DMS53 (cell line): ENCODE results near the gene RPE.

ENCODE experiments used
- DNase-seq: peaks from one replicate; lab custom pipeline; 2025; lab: John Stamatoyannopoulos, UW

Gene RPE

DNA sequence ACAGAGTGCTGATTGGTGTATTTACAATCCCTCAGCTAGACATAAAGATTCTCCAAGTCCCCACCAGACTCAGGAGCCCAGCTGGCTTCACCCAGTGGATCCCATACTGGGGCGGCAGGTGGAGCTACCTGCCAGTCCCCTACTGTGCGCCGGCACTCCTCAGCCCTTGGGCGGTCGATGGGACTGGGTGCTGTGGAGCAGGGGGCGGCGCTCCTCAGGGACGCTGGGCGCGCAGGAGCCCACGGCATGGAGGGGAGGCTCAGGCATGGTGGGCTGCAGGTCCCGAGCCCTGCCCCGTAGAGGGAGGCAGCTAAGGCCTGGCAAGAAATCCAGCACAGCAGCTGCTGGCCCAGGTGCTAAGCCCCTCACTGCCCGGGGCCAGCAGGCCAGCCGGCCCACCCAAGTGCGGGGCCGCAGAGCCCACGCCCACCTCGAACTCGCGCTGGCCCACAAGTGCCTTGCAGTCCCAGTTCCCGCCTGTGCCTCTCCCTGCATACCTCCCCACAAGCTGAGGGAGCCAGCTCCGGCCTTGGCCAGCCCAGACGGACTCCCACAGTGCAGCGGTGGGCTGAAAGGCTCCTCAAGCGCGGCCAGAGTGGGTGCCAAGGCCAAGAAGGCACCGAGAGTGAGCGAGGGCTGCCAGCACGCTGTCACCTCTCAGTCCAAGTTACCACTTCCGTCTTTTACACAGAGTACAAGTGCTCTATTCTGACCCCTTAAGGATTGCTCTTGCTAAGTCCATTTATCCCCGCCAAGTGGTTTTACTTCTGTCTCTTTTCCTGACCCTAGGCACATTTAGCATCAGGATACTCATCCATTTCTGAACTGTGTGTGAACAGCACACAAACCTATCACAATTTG is 1.7 kb upstream of the RPE start:
- DNase-seq: no peak

DNA sequence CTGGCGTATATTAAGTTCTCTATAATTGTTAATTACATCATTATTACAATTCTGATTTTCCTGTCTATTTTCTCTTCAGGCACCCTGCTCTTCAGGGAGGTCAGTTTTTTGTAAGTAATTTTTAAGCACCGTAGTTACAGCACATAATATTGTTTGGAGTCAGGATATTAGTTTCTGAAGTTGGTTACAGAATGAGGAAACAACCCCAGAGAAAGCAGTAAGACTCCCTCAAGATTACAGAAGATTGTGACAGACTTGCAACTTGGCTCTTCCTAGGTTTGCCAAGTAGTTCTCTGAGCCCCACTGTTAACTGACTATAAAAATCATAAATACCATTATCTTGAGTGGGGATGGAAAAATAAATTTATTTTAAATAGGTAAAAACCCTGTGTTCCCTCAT is 921 bp downstream of the RPE start:
- DNase-seq: no peak

DNA sequence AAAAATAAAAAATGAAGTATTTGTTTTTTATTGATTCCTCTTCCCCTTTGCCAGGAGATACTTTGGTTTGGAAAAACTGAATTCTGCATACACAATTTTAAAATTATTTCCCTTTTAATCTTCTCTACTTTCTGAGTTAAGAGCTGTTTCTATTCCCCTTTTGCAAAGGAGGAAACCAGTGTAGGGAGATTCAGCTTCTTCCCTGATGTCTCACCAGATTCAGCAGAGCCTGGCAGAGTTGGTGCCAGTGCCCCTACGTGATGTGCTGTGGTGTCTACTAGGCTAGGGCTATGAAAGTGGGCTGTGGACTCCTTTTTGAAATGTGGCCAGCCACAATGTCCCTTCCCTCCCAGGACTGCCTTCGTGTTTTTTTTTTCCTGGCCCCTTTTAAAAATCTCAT is 2.4 kb downstream of the RPE start:
- DNase-seq: no peak

DNA sequence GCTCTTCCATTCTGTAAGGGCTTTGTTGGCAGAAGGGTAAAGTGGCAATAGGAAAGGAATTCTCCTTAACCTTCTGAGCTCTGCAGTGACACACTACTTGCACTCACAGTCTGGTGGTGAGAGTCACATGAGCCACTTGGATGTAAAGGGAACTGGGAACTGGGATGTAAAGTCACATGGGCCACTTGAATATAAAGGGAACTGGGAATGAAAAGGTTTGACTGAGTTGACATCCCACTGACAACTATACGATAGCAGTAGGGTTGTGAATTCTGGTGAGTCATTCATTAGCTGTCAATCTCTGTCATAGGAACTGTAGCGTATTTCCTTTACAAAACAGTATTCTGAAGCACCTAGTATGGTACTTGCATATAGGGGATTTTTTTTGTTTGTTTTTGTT is 5.5 kb downstream of the RPE start:
- peak; percentile 9 for DNase-seq

DNA sequence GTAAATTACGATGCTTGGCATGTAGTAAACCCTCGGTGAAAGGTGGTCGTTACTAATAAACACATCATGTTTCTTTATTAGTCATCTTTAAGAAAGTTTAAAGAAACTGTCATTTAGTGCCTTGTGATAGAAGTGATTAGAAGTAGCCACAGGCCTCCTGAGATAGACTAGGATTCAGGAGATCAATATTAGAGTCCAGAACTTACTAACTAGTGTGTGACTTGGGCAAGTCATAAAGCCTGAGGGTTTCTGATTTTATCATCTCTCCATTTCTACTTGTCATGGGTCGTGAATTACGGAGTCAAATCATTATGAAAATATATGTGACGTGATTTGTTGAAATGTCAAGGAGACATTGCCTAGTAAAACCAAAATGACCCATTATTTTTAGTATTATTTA is 6.7 kb downstream of the RPE start:
- DNase-seq: no peak

DNA sequence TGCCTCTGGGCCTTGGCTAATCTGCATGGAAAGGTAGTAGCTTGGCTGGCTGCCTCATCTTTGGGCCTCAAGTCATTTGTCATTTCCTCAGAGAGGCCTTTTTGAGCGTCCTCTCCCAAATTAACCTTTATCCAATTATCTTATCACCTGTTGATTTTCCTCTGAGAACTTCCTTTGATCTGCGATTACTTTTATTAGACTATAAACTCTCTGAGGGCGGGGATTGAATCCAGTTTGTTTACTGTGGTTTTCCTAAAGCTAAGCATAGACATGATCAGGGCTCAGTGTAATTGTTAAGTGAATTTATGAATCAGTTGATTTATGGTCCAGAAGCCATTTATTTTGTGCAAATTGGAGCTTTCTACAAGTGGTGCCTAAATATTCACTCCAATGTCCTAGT is 7.5 kb downstream of the RPE start:
- DNase-seq: no peak

DNA sequence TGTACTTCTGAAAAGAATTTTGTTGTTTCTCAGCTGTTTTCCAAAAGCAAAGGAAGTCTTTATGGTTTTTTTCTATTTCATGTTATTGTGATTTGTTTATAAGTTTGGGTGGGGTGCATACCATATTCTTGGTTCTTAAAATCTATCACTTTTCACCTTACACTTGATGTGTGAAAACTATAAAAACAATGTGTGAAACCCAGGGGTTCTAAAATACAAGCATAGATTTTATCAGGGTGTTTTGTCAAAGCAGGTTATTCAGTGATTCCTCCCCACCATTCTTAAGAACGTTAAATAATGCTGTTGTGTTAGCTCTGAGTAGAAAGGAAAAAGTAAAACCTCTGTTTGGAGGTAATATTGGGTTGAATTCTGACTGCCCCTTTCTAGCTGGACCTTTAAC is 17.7 kb downstream of the RPE start:
- no peak for DNase-seq

DNA sequence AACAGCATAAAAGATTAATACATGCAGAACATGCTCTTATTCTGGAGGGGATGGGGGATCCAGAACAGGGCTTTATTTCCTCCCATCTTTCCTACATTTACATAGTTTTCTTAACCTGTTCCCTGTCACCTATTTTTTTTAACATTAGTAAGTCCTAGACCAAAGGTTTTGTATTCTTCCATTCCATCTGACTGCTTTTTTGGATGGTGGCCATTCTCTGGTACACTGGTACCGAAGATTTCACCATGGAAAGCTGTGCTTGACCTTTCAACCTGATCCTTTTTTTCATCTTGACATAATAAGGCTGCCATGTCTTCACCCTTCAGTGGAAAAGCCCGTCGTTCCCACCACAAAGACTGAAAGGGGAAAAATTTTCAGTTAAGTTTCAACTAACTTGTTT is 20.4 kb downstream of the RPE start:
- no peak for DNase-seq

DNA sequence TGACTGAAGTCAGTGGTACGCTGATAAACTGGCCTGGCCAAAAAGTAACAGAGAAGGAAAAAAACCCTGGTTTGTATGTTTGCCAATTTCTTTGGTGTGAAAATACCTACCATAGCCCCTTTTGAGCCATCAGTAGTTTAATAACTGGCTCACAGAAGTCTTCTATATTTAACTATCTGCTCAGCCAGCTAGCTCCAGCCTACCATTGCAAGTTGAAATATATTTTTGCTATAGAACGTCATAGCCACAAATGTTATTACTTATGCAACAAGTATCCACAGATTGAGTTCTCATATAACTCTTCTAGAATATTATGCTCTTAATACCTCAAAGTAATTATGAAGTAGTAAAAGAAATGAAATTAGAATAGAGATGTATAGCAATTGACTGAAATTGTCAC is 25.2 kb downstream of the RPE start:
- no peak for DNase-seq

DNA sequence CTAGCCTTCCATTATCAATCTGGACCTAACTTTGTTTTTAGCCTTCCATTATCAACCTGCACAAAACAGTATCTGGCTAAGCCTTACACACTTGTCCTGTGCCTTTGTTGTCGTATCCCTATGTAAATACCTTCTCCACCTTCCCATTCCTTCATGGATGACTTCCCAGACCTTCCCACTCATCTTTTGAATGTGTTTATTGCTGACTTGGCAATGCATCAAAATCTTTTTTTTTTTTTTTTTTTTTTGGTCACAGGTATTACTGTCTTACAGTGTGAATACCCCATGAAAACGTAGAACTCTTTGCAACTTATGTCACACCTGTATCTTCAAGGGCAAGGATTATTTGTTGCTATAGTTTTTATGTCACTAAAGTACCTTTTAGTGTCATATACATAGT is 25.7 kb downstream of the RPE start:
- peak; percentile 67 for DNase-seq

DNA sequence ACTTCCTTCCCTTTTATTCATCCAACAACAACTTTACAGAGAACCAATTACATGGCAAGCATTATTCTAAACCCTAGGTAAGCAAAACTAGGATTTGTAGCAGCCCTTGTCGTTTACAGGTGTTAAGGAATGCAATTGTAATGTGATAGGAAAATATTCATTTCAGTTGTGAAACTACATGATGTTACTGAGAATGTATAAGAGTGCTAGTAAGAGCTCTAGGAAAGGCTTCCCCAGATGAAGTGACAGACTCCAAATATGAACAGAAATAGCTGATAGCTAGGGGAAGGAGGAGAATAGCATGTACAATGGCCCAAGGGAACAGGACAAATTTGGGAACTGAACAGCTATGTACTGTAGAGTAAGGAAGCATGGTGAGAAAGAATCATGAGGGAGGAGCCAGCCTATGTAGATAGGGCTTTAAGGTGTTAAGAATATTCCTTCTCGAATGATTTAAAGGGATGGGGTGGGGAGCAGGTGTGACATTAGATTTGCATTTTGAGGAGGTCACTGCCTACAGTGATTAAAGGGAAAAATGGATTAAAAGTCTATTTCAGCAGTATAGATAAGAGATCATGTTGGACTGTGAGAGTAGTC is 31.7 kb downstream of the RPE start:
- no peak for DNase-seq

DNA sequence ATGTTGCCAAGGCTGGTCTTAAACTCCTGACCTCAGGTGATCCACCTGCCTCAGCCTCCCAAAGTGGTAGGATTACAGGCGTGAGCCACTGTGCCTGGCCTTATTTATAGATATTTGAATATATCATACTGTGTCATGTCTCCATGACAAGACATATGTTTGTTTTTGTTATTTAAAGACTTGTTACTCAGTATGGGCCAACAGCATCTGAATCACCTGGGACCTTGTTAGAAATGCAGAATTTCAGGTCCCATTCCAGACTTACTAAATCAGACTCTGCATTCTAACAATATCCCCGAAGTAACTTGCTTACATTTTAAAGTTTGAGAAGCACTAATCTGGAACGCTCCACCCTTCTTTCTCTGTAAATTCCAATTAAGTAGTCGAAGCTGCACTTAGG is 33.2 kb downstream of the RPE start:
- DNase-seq: no peak

DNA sequence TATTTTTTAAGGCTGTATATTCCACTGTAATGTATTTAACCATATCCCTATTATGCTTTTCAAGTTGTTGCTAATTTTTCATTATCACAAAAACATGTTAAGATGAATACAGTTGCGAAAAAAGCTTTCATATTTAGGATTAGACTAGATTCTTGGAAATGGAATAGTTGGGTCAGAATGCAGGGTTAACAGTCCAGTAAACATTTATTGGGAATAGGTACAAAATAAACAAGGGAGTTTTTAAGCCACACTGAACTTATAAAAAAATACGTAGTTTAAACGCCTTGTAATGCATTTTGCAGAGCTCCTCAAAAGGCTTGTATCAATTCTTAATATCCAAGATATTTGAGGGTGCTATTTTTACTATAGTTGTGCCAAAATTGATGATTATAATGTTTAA is 35.6 kb downstream of the RPE start:
- DNase-seq: no peak

DNA sequence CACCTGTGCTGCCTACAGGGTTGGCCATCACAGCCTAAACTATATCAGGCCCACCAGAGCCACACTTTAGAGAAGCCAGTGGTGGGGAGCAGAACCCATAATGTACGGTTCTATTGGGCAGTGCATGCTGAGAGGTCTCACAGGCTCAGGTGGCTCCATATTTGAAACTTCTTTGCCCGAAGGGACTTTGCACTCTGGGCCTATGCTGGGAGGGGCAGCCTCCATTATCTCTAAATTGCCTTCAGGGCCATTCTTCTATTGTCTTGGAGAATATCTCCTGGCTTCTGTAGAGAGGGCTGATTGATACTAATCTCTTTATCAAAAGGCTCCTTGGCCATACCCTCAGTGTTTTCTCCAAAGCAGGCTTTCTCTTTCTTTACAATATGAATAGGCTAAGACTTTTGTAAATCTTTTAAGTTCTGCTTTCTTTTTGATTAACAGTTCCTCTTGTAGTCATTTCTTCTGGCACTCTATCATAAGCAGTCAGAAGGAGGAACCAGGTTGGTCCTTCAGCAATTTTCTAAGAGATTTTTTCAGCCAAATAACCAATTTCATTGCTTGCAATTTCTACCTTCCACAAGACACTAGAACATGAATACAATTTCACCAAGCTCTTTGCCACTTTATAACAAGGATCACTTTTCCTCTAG is 44.5 kb downstream of the RPE start:
- DNase-seq: no peak

DNA sequence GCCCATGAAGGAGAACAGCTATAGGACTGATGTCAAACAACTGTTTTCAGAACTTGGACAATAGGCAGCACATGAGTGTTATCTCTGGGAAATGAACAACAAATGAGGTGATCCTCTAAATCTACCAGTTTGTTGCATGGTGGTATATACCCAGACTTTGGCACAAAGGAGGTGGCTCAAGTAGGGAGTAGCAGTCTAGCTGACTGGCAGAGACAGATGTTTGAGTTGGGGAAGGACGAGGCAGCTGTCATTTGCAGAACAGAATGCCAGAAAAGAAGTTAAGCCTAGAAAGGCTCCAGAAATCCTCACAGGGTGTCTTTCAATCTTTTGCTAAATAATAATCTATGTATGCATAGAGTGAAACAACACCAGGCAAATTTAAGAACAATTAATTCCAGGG is 47.4 kb downstream of the RPE start:
- no peak for DNase-seq

DNA sequence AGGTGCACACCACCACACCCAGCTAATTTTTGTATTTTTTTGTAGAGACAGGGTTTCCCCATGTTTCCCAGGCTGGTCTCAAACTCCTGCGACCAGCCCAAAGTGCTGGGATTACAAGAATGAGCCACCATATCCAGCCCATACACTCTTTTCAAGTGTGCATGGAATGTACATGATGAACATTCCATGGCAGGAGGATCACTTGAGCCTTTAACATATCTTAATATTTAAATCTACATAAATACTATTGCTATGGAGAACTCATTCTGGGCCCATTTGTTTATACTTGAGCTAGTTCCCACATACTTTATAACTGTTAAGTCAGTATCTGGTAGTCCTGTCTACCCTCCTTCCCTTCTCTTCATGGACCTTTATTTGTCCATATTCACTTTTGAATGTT is 48.4 kb downstream of the RPE start:
- no peak for DNase-seq

DNA sequence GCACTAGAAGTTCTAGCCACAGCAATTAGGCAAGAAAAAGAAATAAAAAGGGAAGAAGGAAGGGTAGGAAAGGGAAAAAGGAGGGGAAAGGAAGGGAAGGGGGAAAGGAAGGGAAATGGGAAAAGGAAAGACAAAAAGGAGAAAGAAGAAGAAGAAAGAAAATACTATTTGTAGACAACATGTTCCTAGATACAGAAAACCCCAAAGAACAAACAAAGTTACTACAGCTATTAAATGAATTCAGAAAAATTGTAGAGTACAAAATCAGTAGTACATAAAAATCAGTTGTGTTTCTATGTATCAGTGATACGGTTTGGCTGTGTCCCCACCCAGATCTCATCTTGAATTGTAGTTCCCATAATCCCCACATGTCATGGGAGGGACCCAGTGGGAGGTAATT is 52.3 kb downstream of the RPE start:
- no peak for DNase-seq

DNA sequence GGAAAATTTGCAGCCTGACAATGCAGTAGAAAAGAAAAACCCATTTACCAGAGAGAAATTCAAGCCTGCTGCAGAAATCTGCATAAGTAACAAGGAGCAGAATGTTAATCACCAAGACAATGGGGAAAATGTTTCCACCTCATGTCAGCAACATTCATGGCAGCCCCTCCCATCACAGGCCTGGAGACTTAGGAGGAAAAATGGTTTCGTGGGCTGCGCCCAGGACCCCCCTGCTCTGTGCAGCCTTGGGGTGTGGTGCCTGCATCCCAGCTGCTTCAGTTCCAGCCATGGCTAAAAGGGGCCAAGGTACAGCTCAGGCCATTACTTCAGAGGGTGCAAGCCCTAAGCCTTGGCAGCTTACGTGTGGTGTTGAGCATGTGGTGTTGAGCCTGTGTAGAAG is 53.4 kb downstream of the RPE start:
- DNase-seq: no peak

DNA sequence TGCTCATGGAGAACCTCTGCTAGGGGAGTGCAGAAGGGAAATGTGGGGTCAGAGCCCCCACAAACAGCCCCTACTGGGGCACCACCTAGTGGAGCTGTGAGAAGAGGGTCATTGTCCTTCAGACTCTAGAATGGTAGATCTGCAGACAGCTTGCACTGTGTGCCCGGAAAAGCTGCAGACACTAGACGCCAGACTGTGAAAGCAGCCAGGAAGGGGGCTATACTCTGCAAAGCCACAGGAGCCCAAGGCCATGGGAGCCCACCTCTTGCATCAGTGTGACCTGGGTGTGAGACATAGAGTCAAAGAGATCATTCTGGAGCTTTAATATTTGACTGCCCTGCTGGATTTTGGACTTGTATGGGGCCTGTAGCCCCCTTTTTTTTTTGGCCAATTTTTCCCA is 60.9 kb downstream of the RPE start:
- DNase-seq: no peak
